ENCODE measurements around the gene SLC23A1. TPM values are rescaled to one million over a fixed set of nuclear protein-coding genes. Genes with fewer than 3 reads are reported as not detected.
A peak's percentile ranks its signal among the peaks of the same experiment; 100 is the strongest.

The SLC23A1 gene
- total and polyA plus RNA-seq, 2 of the 13 experiments (the other 11 are each of a cell fraction or from before 2014, with no cell fraction given) = 6.0 to 6.6 TPM

GRCh38 chr5:139341689-139342422 lies 41.2 kb downstream of the SLC23A1 start, which contains the start of gene PAIP2 (continued):
- TF ChIP-seq ZNF225 (CRISPR knock-in tag; IDR thresholded peaks at IDR 0.05) (peak; percentile 62; the same call in 1 of the 2 replicates), TCF12 (IDR thresholded peaks at IDR 0.05) (no peak), TCF12 (CRISPR knock-in tag; IDR thresholded peaks at IDR 0.05) (peak; percentile 88), ZBTB7B (CRISPR knock-in tag; IDR thresholded peaks at IDR 0.05) (no peak), AKAP8 (CRISPR knock-in tag; IDR thresholded peaks at IDR 0.05) (peak; percentile 83; the same call in 1 of the 2 replicates), THAP8 (CRISPR knock-in tag; IDR thresholded peaks at IDR 0.05; ENCODE audit: borderline replicate concordance) (peak; percentile 80; the same call in 1 of the 2 replicates), ZBTB2 (CRISPR knock-in tag; IDR thresholded peaks at IDR 0.05; ENCODE audit: low read depth) (no peak), IRF9 (CRISPR knock-in tag; IDR thresholded peaks at IDR 0.05; ENCODE audit: borderline replicate concordance) (peak; percentile 79; the same call in 1 of the 2 replicates), CSRNP2 (CRISPR knock-in tag; conservative IDR thresholded peaks at IDR 0.05; ENCODE audit: low read depth) (no peak), BCLAF1 (IDR thresholded peaks at IDR 0.05) (no peak), WIZ (CRISPR knock-in tag; IDR thresholded peaks at IDR 0.05) (no peak), ZNF558 (CRISPR knock-in tag; IDR thresholded peaks at IDR 0.05; ENCODE audit: borderline replicate concordance) (peak; percentile 76; the same call in 1 of the 2 replicates), ZNF772 (CRISPR knock-in tag; IDR thresholded peaks at IDR 0.05) (peak; percentile 84), ZFP90 (CRISPR knock-in tag; IDR thresholded peaks at IDR 0.05; ENCODE audit: borderline replicate concordance) (peak; percentile 48; the same call in 1 of the 2 replicates), ZNF775 (CRISPR knock-in tag; IDR thresholded peaks at IDR 0.05; ENCODE audit: borderline replicate concordance) (peak; percentile 55; the same call in 1 of the 2 replicates), CHD4 (IDR thresholded peaks at IDR 0.05; ENCODE audit: borderline replicate concordance, low read length) (no peak), ZEB1 (IDR thresholded peaks at IDR 0.05; ENCODE audit: insufficient replicate concordance, low read depth) (no peak), ZNF713 (CRISPR knock-in tag; IDR thresholded peaks at IDR 0.05) (no peak)
- TF ChIP-seq, protein P1, sequence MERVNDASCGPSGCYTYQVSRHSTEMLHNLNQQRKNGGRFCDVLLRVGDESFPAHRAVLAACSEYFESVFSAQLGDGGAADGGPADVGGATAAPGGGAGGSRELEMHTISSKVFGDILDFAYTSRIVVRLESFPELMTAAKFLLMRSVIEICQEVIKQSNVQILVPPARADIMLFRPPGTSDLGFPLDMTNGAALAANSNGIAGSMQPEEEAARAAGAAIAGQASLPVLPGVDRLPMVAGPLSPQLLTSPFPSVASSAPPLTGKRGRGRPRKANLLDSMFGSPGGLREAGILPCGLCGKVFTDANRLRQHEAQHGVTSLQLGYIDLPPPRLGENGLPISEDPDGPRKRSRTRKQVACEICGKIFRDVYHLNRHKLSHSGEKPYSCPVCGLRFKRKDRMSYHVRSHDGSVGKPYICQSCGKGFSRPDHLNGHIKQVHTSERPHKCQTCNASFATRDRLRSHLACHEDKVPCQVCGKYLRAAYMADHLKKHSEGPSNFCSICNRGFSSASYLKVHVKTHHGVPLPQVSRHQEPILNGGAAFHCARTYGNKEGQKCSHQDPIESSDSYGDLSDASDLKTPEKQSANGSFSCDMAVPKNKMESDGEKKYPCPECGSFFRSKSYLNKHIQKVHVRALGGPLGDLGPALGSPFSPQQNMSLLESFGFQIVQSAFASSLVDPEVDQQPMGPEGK (CRISPR knock-in tag; IDR thresholded peaks at IDR 0.05) = peak; percentile 59; the same call in 1 of the 2 replicates

All from HepG2 (cell line).